HG03342 (cell line): Measurements from ENCODE around the gene SLC16A2.
A peak's percentile ranks its signal among the peaks of the same experiment; 100 is the strongest.

Source experiments
- ATAC-seq: cut with Tn5 transposase; IDR thresholded peaks from one replicate; pipeline ENCODE4 v1.9.1; 2021; ENCODE audit warnings: mild to moderate bottlenecking, moderate library complexity; ENCODE audit not compliant: unreplicated experiment

The SLC16A2 gene

GRCh38 chrX:74421036-74421739 lies at the start of gene SLC16A2:
TSS of gene SLC16A2 (plus strand) at chrX:74421493. CDS start at chrX:74421638, 145 bp downstream.
- ATAC-seq, result no peak

GRCh38 chrX:74372272-74372671 lies 49.0 kb upstream of the SLC16A2 start:
- ATAC-seq, result no peak

GRCh38 chrX:74377282-74377681 lies 44.0 kb upstream of the SLC16A2 start:
- ATAC-seq, result no peak

GRCh38 chrX:74382613-74383012 lies 38.7 kb upstream of the SLC16A2 start:
- peak; percentile 88 for ATAC-seq

GRCh38 chrX:74383611-74384010 lies 37.7 kb upstream of the SLC16A2 start:
- no peak for ATAC-seq

- no peak for ATAC-seq
Observed at GRCh38 chrX:74389016-74389722, 32.1 kb upstream of the SLC16A2 start.

- ATAC-seq, result no peak
Observed at GRCh38 chrX:74395556-74395955, 25.7 kb upstream of the SLC16A2 start.

- no peak for ATAC-seq
Observed at GRCh38 chrX:74405973-74406489, 15.3 kb upstream of the SLC16A2 start.

GRCh38 chrX:74408304-74408703 lies 13.0 kb upstream of the SLC16A2 start:
- ATAC-seq, result no peak

GRCh38 chrX:74419864-74420195 lies 1.5 kb upstream of the SLC16A2 start:
- ATAC-seq, result no peak

- ATAC-seq, result no peak
Observed at GRCh38 chrX:74420196-74421035, 877 bp upstream of the SLC16A2 start.

GRCh38 chrX:74421740-74422352 lies 553 bp downstream of the SLC16A2 start:
- no peak for ATAC-seq

GRCh38 chrX:74422576-74423288 lies 1.4 kb downstream of the SLC16A2 start:
- no peak for ATAC-seq

- no peak for ATAC-seq
Observed at GRCh38 chrX:74423289-74423998, 2.2 kb downstream of the SLC16A2 start.

- no peak for ATAC-seq
Observed at GRCh38 chrX:74426071-74426470, 4.8 kb downstream of the SLC16A2 start.

- no peak for ATAC-seq
Observed at GRCh38 chrX:74426615-74427014, 5.3 kb downstream of the SLC16A2 start.

GRCh38 chrX:74431797-74432196 lies 10.5 kb downstream of the SLC16A2 start:
- ATAC-seq, result no peak

- no peak for ATAC-seq
Observed at GRCh38 chrX:74434336-74434735, 13.0 kb downstream of the SLC16A2 start.

GRCh38 chrX:74437530-74437929 lies 16.2 kb downstream of the SLC16A2 start:
- no peak for ATAC-seq

GRCh38 chrX:74438764-74439163 lies 17.5 kb downstream of the SLC16A2 start:
- ATAC-seq, result no peak
